ENCODE results near the gene CDH6. TPM values are rescaled to one million over a fixed set of nuclear protein-coding genes. Genes with fewer than 3 reads are reported as not detected.

Gene CDH6
- total RNA-seq, 1 experiment from 2014 or later = not detected

DNA sequence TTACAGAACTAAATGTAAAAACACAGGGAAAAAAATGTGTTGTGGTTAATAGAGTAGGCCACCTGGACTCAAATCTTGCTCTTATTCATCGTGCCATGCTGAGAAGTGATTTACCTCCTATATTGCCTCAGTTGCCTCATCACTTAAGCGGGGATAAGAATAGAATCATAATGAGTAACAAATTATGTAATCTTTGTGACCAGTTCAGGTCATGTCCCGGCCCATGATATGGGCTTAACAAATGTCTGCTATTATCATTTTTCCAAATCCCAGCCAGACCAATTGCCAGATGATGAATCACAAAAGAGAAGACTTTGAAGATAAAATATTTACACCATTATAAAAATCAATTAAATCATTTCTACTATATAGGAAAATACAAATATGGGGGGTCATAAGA, 89.8 kb downstream of the CDH6 start:
- DNase-seq (ENCODE audit: low read depth, low spot score) = no peak
- in situ Hi-C loops (cut with HindIII; ENCODE audit: low pct_unique_long_range_greater_than_20kb, low sequenced_read_pairs) = no loop called here

GRCh38 chr5:31285025-31285424, 91.5 kb downstream of the CDH6 start:
- DNase-seq (ENCODE audit: low read depth, low spot score) = no peak
- in situ Hi-C loops (cut with HindIII; ENCODE audit: low pct_unique_long_range_greater_than_20kb, low sequenced_read_pairs) = no loop called here

DNA sequence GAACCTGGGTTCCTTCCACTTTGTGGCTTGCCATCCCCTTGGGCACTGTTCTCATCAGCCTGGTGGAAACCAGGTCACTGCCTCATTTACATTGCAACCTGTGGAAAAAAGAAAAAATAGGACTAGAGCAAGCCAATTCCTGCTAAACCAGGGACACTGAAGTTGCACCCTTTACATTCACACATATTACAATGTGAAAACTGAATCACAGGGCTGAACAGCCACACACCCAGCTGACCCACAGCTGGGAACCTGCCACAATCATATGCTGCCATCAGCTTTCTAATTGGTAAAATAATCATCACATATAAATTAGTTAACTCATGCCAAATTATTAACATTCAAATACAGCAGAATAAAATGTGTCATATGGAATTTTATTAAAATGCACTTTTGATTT, 94.5 kb downstream of the CDH6 start:
- DNase-seq (ENCODE audit: low read depth, low spot score) = no peak
- in situ Hi-C loops (cut with HindIII; ENCODE audit: low pct_unique_long_range_greater_than_20kb, low sequenced_read_pairs) = no loop called here

GRCh38 chr5:31289429-31289828, 95.9 kb downstream of the CDH6 start:
- DNase-seq (ENCODE audit: low read depth, low spot score) = no peak
- in situ Hi-C loops (cut with HindIII; ENCODE audit: low pct_unique_long_range_greater_than_20kb, low sequenced_read_pairs) = no loop called here

DNA sequence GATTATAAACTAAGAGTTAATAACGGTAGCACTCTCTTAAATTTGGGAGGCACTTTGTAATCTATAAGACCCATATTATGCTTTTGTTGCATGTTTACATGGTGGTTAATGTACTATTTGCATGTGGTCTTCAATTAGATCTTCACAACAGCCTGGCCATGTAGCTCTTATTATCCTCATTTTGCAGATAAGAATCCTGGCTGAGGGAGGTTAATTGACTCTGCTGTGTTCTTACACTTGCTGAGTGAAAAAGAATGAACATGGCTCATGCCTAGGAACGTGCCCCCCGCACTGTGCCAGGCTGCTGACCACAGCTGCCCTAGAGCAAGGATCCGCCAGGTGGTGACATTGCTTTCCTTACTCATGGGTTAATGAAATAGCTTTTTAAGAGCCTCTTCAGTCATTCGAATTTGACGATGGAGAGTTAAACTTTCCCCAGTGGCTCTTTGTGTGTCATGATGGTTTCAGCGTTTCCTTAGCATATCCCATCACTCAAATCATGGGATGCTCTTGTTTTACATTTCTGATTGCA, 97.9 kb downstream of the CDH6 start:
- DNase-seq (ENCODE audit: low read depth, low spot score) = peak; percentile 72
- in situ Hi-C loops (cut with HindIII; ENCODE audit: low pct_unique_long_range_greater_than_20kb, low sequenced_read_pairs) = no loop called here

DNA sequence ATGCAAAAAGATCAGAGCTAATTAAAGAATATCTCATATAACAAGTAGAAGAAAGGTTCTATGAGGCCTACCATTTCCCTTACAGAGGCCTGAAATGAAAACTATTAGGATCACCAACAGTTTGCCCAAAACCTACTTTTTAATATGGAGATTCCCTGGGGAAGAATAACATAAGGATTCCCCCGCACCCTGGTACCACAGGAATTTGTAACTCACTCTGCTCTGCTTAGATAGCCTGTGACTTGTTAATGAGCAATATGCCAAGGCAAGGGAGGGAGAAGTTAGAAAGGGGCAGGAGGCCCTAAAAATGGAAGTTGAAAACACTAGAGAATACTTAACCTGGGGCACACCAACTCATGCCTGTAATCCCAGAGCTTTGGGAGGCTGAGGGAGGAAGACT, 107.0 kb downstream of the CDH6 start:
- in situ Hi-C loops (cut with HindIII; ENCODE audit: low pct_unique_long_range_greater_than_20kb, low sequenced_read_pairs) = no loop called here
- DNase-seq (ENCODE audit: low read depth, low spot score) = no peak

DNA sequence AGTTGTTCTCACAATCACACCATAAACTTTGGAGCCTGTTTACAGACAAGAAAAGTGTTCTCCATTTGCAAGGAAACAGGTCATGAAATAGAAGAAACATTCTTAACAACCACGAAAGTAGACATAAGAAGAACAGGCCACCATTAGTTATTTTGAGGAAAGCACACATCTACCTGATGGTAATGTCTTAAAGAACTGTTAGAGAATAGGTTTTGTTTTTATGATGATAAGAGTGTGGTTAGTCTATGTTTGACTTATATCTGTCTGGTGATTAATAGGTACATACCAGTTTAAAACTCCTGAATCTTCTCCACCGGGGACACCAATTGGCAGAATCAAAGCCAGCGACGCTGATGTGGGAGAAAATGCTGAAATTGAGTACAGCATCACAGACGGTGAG, 108.3 kb downstream of the CDH6 start:
- in situ Hi-C loops (cut with HindIII; ENCODE audit: low pct_unique_long_range_greater_than_20kb, low sequenced_read_pairs) = no loop called here
- DNase-seq (ENCODE audit: low read depth, low spot score) = no peak

DNA sequence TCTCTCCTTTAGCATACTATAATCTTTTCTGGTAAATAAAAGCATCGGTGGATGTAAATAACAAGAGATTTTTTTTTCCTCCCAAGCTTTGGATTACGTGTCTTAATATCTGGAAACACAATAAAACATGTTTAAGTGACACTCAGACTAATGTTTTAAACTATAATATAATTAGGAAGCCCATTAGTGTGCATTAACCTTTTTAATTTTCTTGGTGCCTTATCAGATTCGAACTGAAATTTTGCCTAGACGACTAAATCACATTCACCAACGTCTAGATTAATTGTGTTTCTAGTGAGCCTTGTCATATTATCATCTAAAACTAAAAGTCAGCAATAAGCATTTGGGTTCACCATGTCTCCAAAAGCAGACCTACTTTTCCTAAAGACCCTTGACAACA, 110.2 kb downstream of the CDH6 start:
- in situ Hi-C loops (cut with HindIII; ENCODE audit: low pct_unique_long_range_greater_than_20kb, low sequenced_read_pairs) = no loop called here
- DNase-seq (ENCODE audit: low read depth, low spot score) = no peak

- DNase-seq (ENCODE audit: low read depth, low spot score) = peak; percentile 70
- in situ Hi-C loops (cut with HindIII; ENCODE audit: low pct_unique_long_range_greater_than_20kb, low sequenced_read_pairs) = no loop called here
Observed at GRCh38 chr5:31317665-31318064, 124.2 kb downstream of the CDH6 start.

DNA sequence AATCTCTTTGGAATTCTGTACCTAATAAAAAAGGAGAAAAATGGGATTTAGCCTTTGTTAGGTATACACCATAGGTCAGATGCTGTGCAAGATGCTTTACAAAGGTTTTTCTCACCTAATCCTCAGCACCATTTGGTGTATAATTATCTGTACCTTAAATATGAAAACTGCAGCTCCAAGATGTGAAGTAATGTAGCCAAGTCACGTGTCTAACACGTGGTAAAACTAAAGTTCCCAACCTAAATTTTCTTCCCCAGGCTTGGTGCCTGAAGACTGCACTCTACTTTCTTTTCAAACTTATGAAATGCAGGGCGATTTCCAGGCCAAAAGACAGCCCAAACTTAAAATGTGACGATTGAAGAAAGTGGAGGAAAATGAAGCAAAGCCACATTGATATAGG, 125.8 kb downstream of the CDH6 start:
- in situ Hi-C loops (cut with HindIII; ENCODE audit: low pct_unique_long_range_greater_than_20kb, low sequenced_read_pairs) = no loop called here
- no peak for DNase-seq (ENCODE audit: low read depth, low spot score)

DNA sequence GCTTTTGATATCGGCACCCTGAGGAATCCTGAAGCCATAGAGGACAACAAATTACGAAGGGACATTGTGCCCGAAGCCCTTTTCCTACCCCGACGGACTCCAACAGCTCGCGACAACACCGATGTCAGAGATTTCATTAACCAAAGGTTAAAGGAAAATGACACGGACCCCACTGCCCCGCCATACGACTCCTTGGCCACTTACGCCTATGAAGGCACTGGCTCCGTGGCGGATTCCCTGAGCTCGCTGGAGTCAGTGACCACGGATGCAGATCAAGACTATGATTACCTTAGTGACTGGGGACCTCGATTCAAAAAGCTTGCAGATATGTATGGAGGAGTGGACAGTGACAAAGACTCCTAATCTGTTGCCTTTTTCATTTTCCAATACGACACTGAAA, 129.5 kb downstream of the CDH6 start:
- in situ Hi-C loops (cut with HindIII; ENCODE audit: low pct_unique_long_range_greater_than_20kb, low sequenced_read_pairs) = no loop called here
- DNase-seq (ENCODE audit: low read depth, low spot score) = no peak

DNA sequence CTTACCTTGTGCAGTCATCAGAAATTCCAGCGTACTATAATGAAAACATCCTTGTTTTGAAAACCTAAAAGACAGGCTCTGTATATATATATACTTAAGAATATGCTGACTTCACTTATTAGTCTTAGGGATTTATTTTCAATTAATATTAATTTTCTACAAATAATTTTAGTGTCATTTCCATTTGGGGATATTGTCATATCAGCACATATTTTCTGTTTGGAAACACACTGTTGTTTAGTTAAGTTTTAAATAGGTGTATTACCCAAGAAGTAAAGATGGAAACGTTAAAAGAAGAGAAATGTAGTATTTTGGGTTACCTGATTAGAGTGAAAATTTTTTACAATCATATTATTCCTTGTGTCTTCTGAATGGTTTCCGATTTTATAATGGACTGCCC, 131.4 kb downstream of the CDH6 start:
- no peak for DNase-seq (ENCODE audit: low read depth, low spot score)
- in situ Hi-C loops (cut with HindIII; ENCODE audit: low pct_unique_long_range_greater_than_20kb, low sequenced_read_pairs) = no loop called here

- in situ Hi-C loops (cut with HindIII; ENCODE audit: low pct_unique_long_range_greater_than_20kb, low sequenced_read_pairs) = no loop called here
- no peak for DNase-seq (ENCODE audit: low read depth, low spot score)
Observed at GRCh38 chr5:31328040-31328733, 134.7 kb downstream of the CDH6 start.

- no peak for DNase-seq (ENCODE audit: low read depth, low spot score)
- in situ Hi-C loops (cut with HindIII; ENCODE audit: low pct_unique_long_range_greater_than_20kb, low sequenced_read_pairs) = no loop called here
Observed at GRCh38 chr5:31329715-31330114, 136.2 kb downstream of the CDH6 start.

DNA sequence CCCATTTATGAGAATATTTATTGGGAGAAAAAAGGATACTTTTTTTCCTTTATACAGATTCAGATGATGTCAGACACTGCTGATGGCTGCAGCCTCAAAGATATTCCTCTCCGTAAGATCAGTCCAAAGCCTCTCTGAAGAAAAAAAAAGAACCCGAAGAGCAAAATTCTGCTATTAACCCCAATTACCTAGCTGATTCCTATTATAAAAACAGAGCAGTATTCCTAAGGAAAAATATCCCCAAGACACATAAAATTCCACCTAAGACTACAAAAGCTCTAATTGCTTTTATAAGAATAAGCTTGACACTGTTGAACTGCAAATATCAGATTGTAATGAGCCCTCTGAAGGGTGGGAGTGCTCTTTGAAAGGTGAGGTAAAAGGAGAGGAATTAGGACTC, 138.7 kb downstream of the CDH6 start:
- in situ Hi-C loops (cut with HindIII; ENCODE audit: low pct_unique_long_range_greater_than_20kb, low sequenced_read_pairs) = no loop called here
- DNase-seq (ENCODE audit: low read depth, low spot score) = no peak

GRCh38 chr5:31333475-31333874, 140.0 kb downstream of the CDH6 start:
- in situ Hi-C loops (cut with HindIII; ENCODE audit: low pct_unique_long_range_greater_than_20kb, low sequenced_read_pairs) = no loop called here
- DNase-seq (ENCODE audit: low read depth, low spot score) = no peak

GRCh38 chr5:31334061-31334860, 140.8 kb downstream of the CDH6 start:
- in situ Hi-C loops (cut with HindIII; ENCODE audit: low pct_unique_long_range_greater_than_20kb, low sequenced_read_pairs) = no loop called here
- no peak for DNase-seq (ENCODE audit: low read depth, low spot score)

DNA sequence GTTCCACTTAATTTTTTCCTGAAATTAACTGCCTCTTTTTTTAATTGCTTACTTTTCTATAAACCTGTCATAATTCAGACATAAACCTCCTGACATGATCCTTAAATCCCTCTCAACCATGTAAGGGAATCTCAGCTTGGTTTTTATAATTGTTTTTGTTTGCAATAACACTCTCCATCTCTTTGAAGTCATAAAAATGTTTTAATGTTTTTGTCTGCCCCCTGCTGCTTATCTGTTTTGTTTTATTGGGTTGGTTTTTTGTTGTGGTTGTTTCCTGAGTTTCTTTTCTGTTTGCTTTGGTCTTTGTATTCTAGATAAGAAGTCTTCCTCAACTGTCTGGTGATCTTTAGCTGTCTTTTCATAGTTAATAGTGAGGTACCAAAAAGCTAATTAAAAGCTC, 142.0 kb downstream of the CDH6 start:
- DNase-seq (ENCODE audit: low read depth, low spot score) = no peak
- in situ Hi-C loops (cut with HindIII; ENCODE audit: low pct_unique_long_range_greater_than_20kb, low sequenced_read_pairs) = no loop called here

DNA sequence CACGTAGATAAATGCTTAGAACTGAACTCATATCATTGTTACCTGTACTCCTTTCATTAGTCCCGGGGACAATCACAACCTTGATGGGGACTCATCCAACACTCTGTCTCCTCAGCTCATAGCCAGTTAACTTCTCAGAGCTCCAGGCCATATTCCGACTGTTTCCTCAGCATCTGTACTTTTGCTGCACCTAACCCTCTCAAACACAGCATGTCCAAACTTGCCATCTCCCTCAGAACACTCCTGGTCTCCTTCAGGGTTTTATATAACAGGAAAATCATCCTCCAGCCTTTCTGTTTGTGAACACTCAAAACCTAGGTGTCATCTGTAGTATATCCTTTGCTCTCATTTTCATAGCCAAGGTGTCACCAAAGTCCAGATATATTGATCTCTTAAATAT, 150.5 kb downstream of the CDH6 start:
- in situ Hi-C loops (cut with HindIII; ENCODE audit: low pct_unique_long_range_greater_than_20kb, low sequenced_read_pairs) = no loop called here
- no peak for DNase-seq (ENCODE audit: low read depth, low spot score)
